GM21447 (cell line): ENCODE measurements around the gene RAB7B.
A peak's percentile ranks its signal among the peaks of the same experiment; 100 is the strongest.
"Not testable (repeated sequence)": the region's sequence is repeated elsewhere in the genome, so short reads cannot be mapped to it uniquely, and the experiment has no call there.

Experiments used
- ATAC-seq: cut with Tn5 transposase; IDR thresholded peaks from one replicate; pipeline ENCODE4 v1.9.1; 2021; ENCODE audit not compliant: unreplicated experiment

RAB7B gene, protein sequence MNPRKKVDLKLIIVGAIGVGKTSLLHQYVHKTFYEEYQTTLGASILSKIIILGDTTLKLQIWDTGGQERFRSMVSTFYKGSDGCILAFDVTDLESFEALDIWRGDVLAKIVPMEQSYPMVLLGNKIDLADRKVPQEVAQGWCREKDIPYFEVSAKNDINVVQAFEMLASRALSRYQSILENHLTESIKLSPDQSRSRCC

DNA sequence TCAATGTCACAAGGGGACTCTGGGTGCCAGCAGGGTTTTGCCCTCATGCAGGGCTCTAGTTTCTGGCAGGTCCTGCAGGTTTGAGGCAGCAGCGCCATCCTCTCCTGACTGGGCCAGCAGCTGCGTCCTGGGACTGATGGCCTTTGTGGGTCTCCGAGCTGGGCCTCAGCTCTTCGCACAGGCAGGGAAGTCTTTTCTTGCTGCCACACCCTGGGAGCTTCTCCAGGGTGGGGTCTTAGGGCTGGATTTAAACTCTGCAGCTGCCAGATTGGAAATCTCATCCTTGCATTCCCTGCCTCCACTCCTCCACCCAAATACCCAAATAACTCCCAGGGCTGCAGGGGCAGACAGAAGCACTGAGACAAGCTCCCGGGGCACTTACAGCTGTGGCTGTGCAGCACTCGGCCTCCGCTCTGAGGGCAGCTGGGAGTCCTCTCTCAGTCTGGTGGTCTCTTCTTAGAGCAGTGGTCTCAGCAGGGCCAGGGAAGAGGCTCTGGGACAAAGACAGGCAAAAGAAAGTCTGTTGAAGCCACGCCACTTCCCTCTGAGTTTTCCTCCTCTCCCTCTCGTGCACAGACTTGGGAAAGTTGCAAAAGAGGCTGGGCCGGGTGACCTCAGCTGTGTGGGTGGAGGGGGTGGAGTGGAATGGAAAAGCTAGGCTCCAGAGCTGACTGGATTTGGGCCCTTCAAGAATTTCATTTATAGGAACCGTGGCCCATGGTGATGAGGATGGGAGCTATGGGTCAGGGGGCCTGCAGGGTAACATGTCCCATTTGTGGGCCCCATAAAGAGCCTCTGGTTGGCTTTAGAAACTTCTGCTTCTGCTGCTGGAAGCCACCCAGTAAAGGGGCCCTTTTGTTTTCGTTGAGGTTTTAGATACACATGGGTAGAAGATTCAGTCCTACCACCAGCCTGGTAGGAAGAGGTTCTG lies at the start of gene RAB7B:
Gene RAB7B, minus strand, starts transcription at position 525 of the 931 bp plus-strand sequence. CDS start 9,260 bp downstream, outside the sequence.
- no peak for ATAC-seq

DNA sequence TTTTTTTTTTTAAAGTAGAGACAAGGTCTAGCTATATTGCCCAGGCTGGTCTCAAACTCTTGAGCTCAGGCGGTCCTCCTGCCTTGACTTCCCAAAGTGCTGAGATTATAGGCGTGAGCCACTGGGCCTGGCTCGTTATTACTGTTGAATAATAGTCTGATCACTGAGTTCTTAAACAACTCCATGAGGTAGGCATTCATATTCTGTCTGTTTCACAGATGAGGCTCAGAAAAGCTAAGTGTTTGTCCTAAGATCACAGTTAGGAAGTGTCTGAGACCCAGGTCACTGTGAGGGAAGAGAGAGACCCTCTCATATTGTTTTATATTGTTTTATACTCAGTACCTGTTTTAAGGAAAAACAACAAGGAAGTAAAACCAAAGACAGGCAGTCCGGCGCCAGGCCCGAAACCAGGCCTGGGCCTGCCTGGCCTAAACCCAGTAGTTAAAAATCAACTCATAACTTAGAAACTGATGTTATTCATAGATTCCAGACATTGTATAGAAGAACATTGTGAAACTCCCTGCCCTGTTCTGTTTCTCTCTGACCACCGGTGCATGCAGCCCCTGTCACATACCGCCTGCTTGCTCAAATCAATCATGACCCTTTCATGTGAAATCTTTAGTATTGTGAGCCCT lies 49.2 kb upstream of the RAB7B start:
- not testable (repeated sequence) for ATAC-seq

DNA sequence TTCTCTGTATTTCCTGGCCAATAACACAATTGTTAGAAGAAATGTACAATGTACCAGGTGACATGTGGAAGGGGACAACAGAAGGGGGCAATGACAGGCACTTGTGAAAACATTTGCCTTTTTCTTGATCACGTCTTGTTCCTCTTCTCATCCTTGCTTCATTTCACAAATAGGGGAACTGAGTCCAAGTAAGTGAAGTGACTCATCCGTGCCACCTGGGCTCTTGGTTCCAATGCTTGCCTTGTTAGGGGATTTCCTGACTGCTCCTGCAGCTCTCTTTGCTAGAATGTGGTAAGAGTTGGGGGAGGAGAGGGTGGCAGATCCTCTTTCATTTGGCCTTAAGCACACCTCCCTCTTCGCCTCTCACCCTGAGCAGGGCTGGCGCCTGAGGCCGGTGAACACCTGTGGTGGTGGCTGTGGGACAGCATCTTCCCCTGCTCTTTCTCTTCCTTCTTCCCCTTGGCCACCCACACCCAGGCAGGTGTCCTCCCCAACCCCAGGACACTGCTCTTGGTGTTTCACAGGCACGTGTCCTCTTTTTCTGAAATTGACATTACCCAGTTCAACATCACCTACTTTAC lies 47.5 kb upstream of the RAB7B start:
- ATAC-seq: peak; percentile 83

DNA sequence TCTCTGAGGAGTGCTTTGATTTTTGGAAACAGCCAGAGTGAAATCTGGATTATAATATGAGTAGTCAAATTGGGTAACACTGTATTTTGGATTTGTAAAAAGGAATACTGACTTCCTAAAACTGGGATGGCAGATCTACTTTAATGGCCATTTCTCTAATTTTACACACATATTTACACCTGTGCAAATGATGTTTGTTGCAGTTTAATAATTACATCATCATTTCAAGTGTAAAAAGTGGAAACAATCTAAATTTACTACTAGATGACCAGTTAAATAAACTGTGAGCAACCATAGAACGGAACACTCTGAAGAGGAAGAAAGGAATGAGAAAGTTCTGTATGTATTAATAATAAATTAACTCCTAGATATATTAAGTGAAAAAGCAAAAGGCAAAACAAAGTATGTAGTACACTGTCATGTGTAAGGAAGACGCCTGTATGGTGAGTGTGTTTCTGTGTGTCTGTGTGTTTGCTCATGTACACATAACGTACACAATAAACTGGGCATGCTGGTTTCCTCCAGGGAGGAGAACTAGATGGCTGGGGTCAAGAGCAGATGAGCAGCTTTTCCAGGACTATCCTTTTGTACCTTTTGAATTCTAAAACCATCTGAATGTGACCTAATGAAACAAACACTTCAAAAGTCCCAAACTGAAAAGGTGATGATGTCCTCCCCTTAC lies 46.9 kb upstream of the RAB7B start:
- no peak for ATAC-seq

DNA sequence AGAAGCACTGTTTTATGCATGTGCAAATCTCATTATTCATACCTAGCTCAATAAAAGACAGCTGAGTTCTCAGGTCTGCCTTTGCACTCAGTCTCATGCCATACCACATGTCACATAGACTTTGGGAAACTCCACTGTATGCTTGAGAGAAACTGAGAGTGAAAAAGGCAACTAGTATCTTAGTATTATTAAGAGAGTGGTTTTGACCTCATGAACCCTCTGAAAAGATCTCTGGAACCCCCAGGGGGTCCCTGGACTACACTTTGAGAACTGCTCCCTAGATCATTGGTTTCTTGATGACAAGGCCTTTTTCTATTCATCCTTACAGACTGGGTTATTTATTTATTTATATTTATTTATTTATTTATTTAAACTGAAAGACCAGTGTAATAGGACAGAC lies 46.1 kb upstream of the RAB7B start:
- ATAC-seq: peak; percentile 45

DNA sequence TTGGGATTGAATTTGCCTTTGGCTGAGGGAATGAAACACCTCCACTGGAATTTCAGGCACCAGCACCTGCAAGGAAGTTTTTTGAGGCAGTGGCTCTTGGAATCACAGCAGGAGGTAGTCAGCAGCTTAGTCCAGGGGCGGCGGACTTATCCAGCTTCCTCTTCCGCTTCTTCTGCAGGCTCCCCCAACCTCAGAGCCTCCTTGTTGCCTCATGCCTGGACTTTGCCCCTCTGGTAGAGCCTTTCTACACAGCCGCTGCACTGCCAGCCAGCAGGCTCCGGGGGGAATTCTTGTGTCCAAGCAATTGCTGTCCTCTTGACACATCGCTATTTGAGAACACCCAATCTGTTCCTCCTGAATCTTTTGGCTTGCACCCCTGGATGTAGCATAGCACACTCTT lies 45.4 kb upstream of the RAB7B start:
- no peak for ATAC-seq

DNA sequence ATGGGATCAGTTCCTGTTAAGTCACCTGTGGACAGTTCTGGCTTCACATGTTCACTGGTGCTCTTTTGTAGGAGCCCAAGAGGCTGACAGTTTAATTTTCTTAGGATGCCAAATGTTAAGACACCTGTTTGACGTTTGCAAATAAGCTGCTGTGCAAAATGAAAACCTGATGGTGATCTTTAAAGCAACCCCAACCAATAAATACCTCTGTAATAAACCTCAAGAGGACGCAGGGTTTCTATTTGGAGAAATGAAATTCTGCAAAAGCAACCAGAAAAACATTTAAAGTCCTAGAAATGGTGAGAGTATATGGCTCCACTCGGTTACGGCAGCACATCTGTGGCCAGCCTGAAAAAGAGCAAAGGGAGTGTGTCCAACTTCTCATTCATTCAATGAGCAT lies 44.1 kb upstream of the RAB7B start:
- ATAC-seq: no peak

DNA sequence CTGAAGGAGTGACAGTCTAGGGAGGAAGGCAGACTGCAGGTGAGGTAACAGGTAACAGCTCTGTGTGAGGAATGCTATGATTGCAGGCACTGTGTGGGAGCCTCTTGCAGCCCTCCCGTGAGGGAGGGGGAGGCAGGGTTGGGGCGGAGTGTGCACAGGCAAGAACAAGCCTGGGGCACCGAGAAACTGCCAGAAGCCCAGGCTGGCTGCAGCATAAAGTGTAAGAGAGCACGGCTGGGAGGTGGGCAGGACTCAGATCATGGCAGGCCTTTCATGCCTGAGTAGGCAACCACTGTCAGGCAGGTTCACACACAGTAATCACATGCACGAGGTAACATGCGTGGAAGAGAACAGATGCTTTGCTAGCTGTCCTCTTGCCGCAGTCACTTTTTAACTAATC lies 38.4 kb upstream of the RAB7B start:
- no peak for ATAC-seq

DNA sequence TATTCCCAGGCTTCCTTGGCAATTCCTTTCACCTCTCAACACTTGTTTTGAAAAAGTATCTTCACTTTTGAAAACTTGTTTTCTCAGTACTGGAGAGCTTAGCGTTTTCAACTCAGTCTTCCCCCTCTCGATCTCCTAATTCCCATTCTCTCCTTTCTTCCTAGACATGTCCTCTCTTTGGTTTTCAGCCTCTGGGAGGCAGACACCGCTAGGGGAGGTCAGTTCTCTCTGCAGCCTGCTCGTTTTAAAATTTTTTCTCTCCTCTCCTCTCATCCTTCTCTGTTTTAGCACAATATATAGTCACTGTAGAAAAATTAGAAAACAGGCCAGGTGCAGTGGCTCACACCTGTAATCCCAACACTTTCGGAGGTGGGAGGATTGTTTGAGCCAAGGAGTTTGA lies 37.1 kb upstream of the RAB7B start:
- ATAC-seq: no peak

DNA sequence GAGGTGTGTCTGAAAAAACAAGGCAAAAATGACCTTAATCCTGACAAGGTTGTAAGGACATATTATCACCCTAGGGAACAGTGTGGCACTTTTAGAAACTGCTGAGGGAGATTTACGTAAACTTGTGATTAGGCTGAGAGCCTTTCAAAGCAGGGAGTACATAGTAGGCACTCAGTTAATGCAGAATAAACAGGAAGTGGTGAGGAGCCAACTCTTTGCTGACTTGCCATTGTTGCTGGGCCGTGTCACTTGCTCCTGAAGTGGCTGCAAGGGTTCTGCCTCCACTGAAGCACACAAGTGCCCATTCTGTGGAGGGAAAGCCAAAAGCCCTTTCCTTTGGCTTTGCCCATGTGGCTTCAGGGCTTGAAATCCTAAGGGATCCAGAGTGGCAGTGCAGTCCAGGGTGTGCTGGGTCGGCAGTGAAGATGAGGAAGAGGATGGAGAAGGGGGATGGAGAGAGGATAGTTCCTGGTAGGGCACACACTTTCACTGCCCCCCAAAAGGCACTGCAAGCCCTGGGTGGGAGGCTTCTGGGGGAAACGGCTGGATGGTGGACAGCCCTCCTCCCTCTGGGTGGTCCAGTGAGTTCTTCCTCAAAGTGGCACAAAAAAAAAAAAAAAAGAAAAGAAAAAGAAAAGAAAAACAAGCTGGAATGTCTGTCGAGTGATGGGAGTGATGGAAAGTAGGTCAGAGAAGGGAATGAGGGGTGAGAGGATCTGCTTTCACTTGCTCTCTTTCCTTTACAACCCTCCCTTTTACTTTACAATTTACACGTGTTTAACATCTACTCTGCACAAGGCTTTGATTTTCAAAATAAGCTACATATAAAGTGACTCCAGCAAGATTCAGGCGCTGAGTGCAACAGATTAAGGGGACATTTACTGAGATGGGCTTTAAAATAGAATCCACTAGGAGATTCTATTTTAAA lies 36.1 kb upstream of the RAB7B start:
- no peak for ATAC-seq

DNA sequence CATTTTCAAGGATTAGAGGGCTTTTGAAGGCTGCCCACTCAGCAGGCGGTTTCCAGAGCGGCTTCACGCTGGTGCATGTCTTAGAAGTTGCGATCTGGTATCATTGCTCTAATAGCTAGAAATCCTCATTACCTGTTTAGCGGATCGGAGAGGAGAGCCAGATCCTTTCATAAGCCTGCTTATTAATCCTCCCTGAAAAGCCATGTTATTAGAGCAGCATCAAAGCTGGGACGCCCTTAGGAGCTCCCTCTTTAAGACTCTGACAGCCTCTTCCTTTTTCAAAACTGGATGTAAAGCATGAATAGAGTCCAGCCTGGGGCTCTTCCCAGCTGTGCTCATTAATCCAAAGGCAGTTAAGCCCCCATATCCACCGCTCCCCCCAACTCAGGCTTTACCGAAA lies 34.4 kb upstream of the RAB7B start:
- ATAC-seq: no peak

DNA sequence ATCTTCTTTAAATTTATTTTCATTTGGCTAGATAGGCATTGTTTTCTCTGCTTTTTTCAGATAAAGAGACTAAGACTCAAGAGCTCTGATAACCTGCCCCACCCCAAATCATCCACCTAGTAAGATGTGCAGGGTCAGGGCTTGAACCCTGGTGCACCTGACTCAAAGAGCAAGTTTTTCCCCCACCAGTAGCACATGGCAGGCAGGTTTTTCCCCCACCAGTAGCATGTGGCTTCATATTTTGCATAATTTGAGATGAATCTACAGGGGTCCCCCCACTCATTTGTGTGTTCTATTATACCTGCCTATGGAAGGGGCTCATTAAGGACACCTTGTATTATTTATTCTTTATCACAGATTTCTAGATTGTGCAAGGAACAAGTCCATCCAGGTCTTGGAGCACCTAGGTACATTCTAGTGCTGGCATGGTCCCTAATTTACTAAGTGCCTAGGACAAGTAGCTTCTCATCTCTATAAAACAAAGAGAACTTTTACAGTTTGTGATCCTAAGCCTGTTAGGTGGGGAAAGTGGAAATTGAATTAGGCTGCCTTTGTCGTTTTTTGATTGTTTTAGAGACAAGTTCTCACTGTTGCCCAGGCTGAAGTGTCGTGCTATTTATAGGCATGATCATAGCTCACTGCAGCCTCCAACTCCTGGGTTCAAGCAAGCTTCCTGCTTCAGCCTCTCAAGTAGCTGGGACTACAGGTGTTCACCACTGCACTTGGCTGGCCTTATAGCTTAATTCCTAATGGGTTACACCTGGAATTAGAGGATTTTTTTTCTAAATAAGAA lies 33.7 kb upstream of the RAB7B start:
- peak; percentile 41 for ATAC-seq

DNA sequence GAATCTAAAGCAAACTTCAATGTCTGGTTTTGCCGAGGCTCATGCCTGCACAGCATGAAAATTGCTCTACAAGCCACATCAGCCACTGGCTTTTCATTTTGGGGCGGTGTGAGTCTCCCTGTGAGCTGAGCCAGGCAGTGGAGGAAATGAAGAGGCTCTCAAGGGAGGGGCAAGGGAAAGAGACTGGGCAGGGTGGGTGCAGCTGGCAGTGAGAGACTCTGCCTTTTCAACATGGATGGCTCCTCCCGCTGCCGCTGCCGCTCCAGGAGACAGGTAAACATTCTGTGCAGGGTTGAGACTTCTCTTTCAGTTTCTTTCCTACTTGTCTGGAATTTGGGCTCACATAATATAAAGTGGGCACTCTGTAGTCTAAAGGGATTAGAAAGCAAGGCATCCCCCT lies 31.8 kb upstream of the RAB7B start:
- ATAC-seq: no peak

DNA sequence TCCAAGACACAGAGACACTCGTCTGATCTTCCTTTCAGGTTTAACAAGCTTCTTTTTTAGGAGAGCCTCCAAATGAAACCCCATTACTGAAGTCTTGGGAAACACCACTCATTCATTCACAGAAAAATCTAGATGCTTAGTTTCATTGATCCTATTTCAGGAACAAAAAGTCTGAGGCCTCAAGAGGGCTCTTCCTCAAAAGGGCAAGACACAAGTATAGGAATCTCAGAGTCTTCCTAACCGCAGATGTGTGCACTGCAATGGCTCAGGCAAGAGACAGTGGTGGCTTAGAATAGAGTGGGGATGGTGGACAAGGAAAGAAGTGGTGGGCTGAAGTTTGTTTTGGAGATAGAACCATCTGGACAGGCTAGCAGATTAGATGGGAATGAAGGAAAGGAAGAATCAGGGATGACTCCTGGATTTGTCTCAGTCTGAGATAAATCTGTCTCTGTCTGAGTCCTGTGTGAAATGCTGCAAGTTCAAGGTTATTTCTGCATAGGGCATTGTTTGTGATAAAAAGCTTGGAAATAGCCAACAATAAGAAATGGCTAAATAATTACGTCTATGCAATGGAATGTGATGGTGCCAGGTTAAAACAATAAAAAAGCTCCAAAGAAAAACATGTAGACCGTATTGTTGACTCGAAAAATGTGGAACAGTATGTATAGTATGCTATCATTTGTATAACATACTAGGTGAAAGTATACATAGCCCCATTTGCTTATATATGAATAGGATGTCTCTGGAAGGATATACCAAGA lies 29.4 kb upstream of the RAB7B start:
- no peak for ATAC-seq

DNA sequence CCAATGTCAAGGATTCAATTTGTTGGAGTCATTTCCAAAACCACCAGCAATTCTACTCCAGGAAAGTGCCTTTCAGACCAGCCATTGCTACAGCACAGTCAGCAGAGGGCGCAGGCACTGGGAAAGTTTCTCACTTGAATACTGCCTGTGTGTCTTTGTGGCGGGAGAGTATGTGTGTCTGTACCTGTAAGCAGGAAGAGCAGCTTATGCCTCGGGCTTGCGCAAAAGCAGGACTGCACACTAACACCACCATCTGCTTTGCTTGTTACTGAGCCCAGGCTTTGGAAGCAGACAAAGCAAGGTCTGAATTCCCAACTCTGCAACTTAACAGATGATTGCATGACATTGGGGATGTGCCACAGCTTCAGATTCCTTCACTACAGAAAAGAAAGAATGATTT lies 27.5 kb upstream of the RAB7B start:
- no peak for ATAC-seq

DNA sequence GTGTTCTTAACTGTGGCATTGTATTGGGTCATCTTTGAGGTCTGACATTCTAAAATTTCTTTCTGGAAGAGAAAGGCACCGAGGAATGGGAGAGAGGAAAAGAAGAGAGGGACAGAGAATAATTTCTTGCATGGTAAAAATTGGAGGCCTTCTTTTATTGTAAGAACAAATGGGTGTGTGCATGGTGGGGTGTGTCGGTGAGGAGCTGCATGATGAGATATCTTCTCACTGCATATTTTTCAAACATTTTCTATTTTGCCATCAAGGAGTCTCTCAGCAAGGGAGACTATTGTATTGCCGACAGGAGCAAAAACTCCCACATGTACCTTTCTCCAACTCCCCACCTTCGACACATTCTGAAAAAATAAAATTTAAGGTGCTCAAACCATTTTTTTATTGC lies 27.0 kb upstream of the RAB7B start:
- no peak for ATAC-seq

DNA sequence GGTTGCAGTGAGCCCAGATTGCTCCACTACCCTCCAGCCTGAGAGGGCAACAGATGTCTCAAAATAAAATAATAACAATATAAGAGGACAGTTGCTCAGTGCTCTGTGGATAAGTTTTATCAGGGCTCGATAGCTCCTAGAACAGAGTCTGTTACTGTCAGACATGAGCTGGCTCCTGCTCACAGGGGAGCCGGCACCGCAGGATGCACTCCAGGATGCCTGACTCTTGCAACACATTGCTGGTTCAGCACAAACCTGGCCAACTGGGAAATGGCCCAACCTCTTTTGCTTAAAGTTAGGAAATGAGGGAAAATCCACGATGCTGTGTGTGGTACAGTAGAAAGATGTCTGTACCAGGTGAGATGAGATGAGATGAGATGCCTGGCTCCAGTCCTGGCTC lies 26.3 kb upstream of the RAB7B start:
- no peak for ATAC-seq

DNA sequence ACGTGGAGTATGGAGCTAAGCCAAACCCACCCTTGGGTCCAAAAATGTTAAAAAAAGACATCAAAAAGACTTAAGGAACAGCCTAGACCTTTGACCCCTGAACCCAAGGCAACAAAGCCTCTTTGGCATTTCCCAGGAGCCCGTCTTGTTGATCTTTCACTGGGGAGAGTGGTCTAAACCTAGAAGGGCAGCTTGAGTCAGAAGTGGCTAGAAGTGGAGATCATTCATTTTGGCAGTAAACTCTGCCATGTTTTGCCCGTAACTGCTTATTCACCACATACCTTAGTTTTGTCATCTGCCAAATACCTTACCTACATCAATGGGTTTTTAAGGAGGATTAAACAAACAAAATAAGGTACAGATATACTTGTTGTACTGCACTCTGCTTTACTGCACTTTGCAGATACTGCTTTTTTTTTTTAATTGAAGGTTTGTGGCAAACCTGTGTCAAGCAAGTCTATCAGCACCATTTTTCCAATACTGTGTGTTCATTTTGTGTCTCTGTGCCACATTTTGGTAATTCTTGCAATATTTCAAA lies 22.2 kb upstream of the RAB7B start:
- no peak for ATAC-seq
